PC-3 (cell line): Measurements from ENCODE around the gene ZNF524. TPM values are rescaled to one million over a fixed set of nuclear protein-coding genes. Genes with fewer than 3 reads are reported as not detected.

ENCODE experiments used
- ATAC-seq: fragments of 200-7000 bp; cut with Tn5 transposase; 2 replicates; pipeline ENCODE4 v1.9.1; 2020; ENCODE audit warnings: mild to moderate bottlenecking, moderate library complexity
- BruUV-seq: library from RNA; stranded (reverse); fragments of 400-500 nt; replicated peaks from 2 replicates; lab custom pipeline; 2021; lab: Mats Ljungman, UMichigan
- CTCF ChIA-PET: fragments of 300-600 bp; sonication (Branson Sonifier 250); formaldehyde crosslinking; loops from one replicate; lab custom pipeline; 2022; ENCODE audit warnings: antibody characterized with exemption; lab: Charles Lee
- POLR2A ChIA-PET: fragments of 300-600 bp; sonication (Branson Sonifier 250); formaldehyde crosslinking; loops from one replicate; lab custom pipeline; 2022; ENCODE audit warnings: antibody characterized with exemption; ENCODE audit not compliant: unreplicated experiment; lab: Charles Lee
- DNase-seq: peaks from one replicate; pipeline ENCODE4 v3.0.0-alpha.2; 2015
- H2AFZ ChIP-seq: fragments of 300-600 bp; sonication (generic); 2 replicates; pipeline ENCODE4 v1.6.0; 2016; ENCODE audit warnings: antibody characterized with exemption, low read length
- H3F3A ChIP-seq: fragments of 300-600 bp; sonication (generic); one replicate; pipeline ENCODE4 v1.6.0; 2017; ENCODE audit warnings: antibody characterized with exemption, low read length, control low read depth, mild to moderate bottlenecking; ENCODE audit not compliant: unreplicated experiment
- H3K27ac ChIP-seq: fragments of 300-600 bp; sonication (generic); 2 replicates; pipeline ENCODE4 v1.5.1; 2016; ENCODE audit warnings: mild to moderate bottlenecking, low read length
- H3K27me3 ChIP-seq: fragments of 300-600 bp; sonication (generic); 2 replicates; pipeline ENCODE4 v1.6.1; 2016; ENCODE audit warnings: low read length, mixed read lengths
- H3K36me3 ChIP-seq: fragments of 300-600 bp; sonication (generic); 2 replicates; pipeline ENCODE4 v1.6.1; 2016; ENCODE audit warnings: low read depth, mixed run types, low read length, mixed read lengths
- H3K4me1 ChIP-seq: fragments of 300-600 bp; sonication (generic); 2 replicates; pipeline ENCODE4 v1.5.1; 2016; ENCODE audit warnings: low read length; ENCODE audit not compliant: insufficient read depth
- H3K4me2 ChIP-seq: fragments of 300-600 bp; sonication (generic); 2 replicates; pipeline ENCODE4 v1.6.0; 2016; ENCODE audit warnings: low read length
- H3K4me3 ChIP-seq: fragments of 300-600 bp; sonication (generic); 2 replicates; pipeline ENCODE4 v1.5.1; 2016; ENCODE audit warnings: mild to moderate bottlenecking, low read length, mixed read lengths
- H3K79me2 ChIP-seq: fragments of 300-600 bp; sonication (generic); 2 replicates; pipeline ENCODE4 v1.6.1; 2017; ENCODE audit warnings: low read length, mixed read lengths
- H3K9ac ChIP-seq: fragments of 300-600 bp; sonication (generic); 2 replicates; pipeline ENCODE4 v1.6.0; 2016; ENCODE audit warnings: mild to moderate bottlenecking, low read length
- H3K9me2 ChIP-seq: fragments of 300-600 bp; sonication (generic); replicated peaks from 2 replicates; pipeline ENCODE4 v1.6.1; 2016; ENCODE audit warnings: mixed run types, low read length, mixed read lengths
- H3K9me3 ChIP-seq: fragments of 300-600 bp; sonication (generic); 2 replicates; pipeline ENCODE4 v1.6.1; 2016; ENCODE audit warnings: low read length, mixed read lengths
- H4K20me1 ChIP-seq: fragments of 300-600 bp; sonication (generic); 2 replicates; pipeline ENCODE4 v1.6.1; 2016; ENCODE audit warnings: low read length, mixed read lengths
- EZH2 ChIP-seq: fragments of 300-600 bp; sonication (generic); IDR thresholded peaks from one replicate; pipeline ENCODE4 v1.6.1; 2017; ENCODE audit warnings: antibody characterized with exemption, mild to moderate bottlenecking, low read length; ENCODE audit not compliant: unreplicated experiment
- EZH2phosphoT487 ChIP-seq: fragments of 300-600 bp; sonication (generic); IDR thresholded peaks from 2 replicates; pipeline ENCODE4 v1.6.1; 2018; ENCODE audit warnings: mild to moderate bottlenecking, antibody characterized with exemption, low read length, borderline replicate concordance
- intact Hi-C: fragments of 100-400 bp; cut with micrococcal nuclease; formaldehyde crosslinking; loops from 2 replicates; pipeline ENCODE4 v1.9.0; 2023
- total RNA-seq: library from RNA; depleted of rRNA; stranded (reverse); fragments of >200 nt; gene quantifications from 2 replicates; pipeline ENCODE4 v1.2.3, GENCODE V29; 2014
- TF ChIP-seq, protein P1 (sequence below): fragments of 300-600 bp; sonication (generic); conservative IDR thresholded peaks from 2 replicates; pipeline ENCODE4 v1.5.1; 2017; ENCODE audit warnings: antibody characterized with exemption, low read depth, mild to moderate bottlenecking, low read length

ZNF524 gene
- total RNA-seq, 1 experiment from 2014 or later, result 27.7 TPM

GRCh38 chr19:55605637-55606470, 5.8 kb downstream of the ZNF524 start, which contains the start of gene ZNF865:
TSS of gene ZNF865 (plus strand) at chr19:55605647. CDS start at chr19:55613619, 7,972 bp downstream.
- peak; percentile 59 for ATAC-seq
- H3K9ac ChIP-seq, result peak within 1 kb of the TSS; percentile 93
- H3K79me2 ChIP-seq, result peaks cover 27% of the 10 kb centered on the region
- H3K9me2 ChIP-seq, result no peaks in the 10 kb centered on the region
- no TSS peak for BruUV-seq
- peaks cover 19% of the 10 kb centered on the region for H3K4me1 ChIP-seq
- no peaks in the 10 kb centered on the region for H4K20me1 ChIP-seq
- H3K4me3 ChIP-seq, result peak within 1 kb of the TSS; percentile 82
- H3F3A ChIP-seq, result peaks cover 6% of the 10 kb centered on the region
- H3K9me3 ChIP-seq, result no peaks in the 10 kb centered on the region
- H3K36me3 ChIP-seq, result no peaks in the 10 kb centered on the region
- DNase-seq, result peak; percentile 92
- TF ChIP-seq, protein P1, sequence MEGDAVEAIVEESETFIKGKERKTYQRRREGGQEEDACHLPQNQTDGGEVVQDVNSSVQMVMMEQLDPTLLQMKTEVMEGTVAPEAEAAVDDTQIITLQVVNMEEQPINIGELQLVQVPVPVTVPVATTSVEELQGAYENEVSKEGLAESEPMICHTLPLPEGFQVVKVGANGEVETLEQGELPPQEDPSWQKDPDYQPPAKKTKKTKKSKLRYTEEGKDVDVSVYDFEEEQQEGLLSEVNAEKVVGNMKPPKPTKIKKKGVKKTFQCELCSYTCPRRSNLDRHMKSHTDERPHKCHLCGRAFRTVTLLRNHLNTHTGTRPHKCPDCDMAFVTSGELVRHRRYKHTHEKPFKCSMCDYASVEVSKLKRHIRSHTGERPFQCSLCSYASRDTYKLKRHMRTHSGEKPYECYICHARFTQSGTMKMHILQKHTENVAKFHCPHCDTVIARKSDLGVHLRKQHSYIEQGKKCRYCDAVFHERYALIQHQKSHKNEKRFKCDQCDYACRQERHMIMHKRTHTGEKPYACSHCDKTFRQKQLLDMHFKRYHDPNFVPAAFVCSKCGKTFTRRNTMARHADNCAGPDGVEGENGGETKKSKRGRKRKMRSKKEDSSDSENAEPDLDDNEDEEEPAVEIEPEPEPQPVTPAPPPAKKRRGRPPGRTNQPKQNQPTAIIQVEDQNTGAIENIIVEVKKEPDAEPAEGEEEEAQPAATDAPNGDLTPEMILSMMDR, result peak; percentile 97
- no peak for TF ChIP-seq EZH2
- intact Hi-C loops, result loop anchor here (1.0 kb wide), 2 partner anchors 18 to 89 kb away; partner anchors contain the start of gene ZNF784
- H3K27me3 ChIP-seq, result no peaks in the 10 kb centered on the region
- POLR2A ChIA-PET, result interaction anchor here (0.5 to 0.9 kb wide), 3 partner anchors 23 to 266 kb away, joined by 3 to 15 read pairs (median 5); partner anchors contain the start of gene KMT5C
- peak within 1 kb of the TSS; percentile 68 for H2AFZ ChIP-seq
- CTCF ChIA-PET, result interaction anchor here (0.5 to 2.8 kb wide), 13 partner anchors 17 to 459 kb away, joined by 3 to 12 read pairs (median 4); partner anchors contain the start of genes ISOC2 and ZNF784
- peak within 1 kb of the TSS; percentile 87 for H3K4me2 ChIP-seq
- peak within 1 kb of the TSS; percentile 71 for H3K27ac ChIP-seq

GRCh38 chr19:55606471-55606787, 6.3 kb downstream of the ZNF524 start:
- H3K27ac ChIP-seq, result no peak overlapping the region
- no peaks in the 10 kb centered on the region for H4K20me1 ChIP-seq
- no TSS peak for BruUV-seq
- no peaks in the 10 kb centered on the region for H3K27me3 ChIP-seq
- no peaks in the 10 kb centered on the region for H3K9me2 ChIP-seq
- ChIA-PET CTCF (interaction anchor here (0.5 to 2.8 kb wide), 11 partner anchors 18 to 460 kb away, joined by 3 to 12 read pairs (median 4); partner anchors contain the start of genes ISOC2 and ZNF784), POLR2A (interaction anchor here (0.5 to 0.9 kb wide), 3 partner anchors 23 to 267 kb away, joined by 3 to 15 read pairs (median 5); partner anchors contain the start of gene KMT5C)
- H3K4me2 ChIP-seq, result peak overlapping the region; percentile 87
- DNase-seq, result no peak
- ATAC-seq, result no peak
- intact Hi-C loops, result loop anchor here (1.0 kb wide), 1 partner anchor 89 kb away; no protein-coding TSS in a partner anchor
- H3K4me3 ChIP-seq, result peak overlapping the region; percentile 82
- peak overlapping the region; percentile 93 for H3K9ac ChIP-seq
- H3K9me3 ChIP-seq, result no peaks in the 10 kb centered on the region
- H3K4me1 ChIP-seq, result peaks cover 16% of the 10 kb centered on the region
- TF ChIP-seq, protein P1, result no peak
- no peak for TF ChIP-seq EZH2phosphoT487
- H3F3A ChIP-seq, result peaks cover 6% of the 10 kb centered on the region
- peak overlapping the region; percentile 36 for H2AFZ ChIP-seq
- H3K36me3 ChIP-seq, result no peaks in the 10 kb centered on the region
- peaks cover 26% of the 10 kb centered on the region for H3K79me2 ChIP-seq
